Epithelial cell of proximal tubule (primary cell): ENCODE measurements around the gene SENP6. TPM values are rescaled to one million over a fixed set of nuclear protein-coding genes. Genes with fewer than 3 reads are reported as not detected.

Source experiments
- DNase-seq: peaks from one replicate; pipeline ENCODE4 v3.0.0-alpha.2; 2011; ENCODE audit warnings: low read depth
- H3K4me3 ChIP-seq: 2 replicates; pipeline ENCODE4 v1.5.1; 2011; ENCODE audit warnings: low read depth, mild to moderate bottlenecking, low read length
- CTCF ChIP-seq: conservative IDR thresholded peaks from 2 replicates; pipeline ENCODE4 v1.5.1; 2012; ENCODE audit warnings: low read depth, mild to moderate bottlenecking, low read length
- total RNA-seq: library from RNA; depleted of rRNA; stranded (reverse); fragments of >200 nt; gene quantifications from 2 replicates; pipeline ENCODE4 v1.2.3, GENCODE V29; 2015

Gene SENP6
- total RNA-seq, 1 donor from 2014 or later: 45.6 TPM

GRCh38 chr6:75760320-75760719, 158.6 kb downstream of the SENP6 start:
- no peak for TF ChIP-seq CTCF
- DNase-seq: no peak
- H3K4me3 ChIP-seq: no peak overlapping the region

GRCh38 chr6:75761489-75761888, 159.8 kb downstream of the SENP6 start:
- DNase-seq: no peak
- H3K4me3 ChIP-seq: no peak overlapping the region
- no peak for TF ChIP-seq CTCF

- no peak for TF ChIP-seq CTCF
- DNase-seq: no peak
Observed at GRCh38 chr6:75762063-75762462, 160.4 kb downstream of the SENP6 start.

GRCh38 chr6:75766387-75766786, 164.7 kb downstream of the SENP6 start:
- H3K4me3 ChIP-seq: no peak overlapping the region
- no peak for DNase-seq
- TF ChIP-seq CTCF: no peak

More at GRCh38 chr6:75762063-75762462, 160.4 kb downstream of the SENP6 start:
- H3K4me3 ChIP-seq: no peak overlapping the region

Other genes starting within 250 kb of the SENP6 start
- gene FILIP1, start 108.1 kb upstream of the SENP6 start, total RNA-seq: under 0.01 and 0.07 TPM in 2 replicates
- gene MYO6, start 147.4 kb downstream of the SENP6 start, total RNA-seq: 23.4 and 50.7 TPM in 2 replicates